GDM1 (cell line): ENCODE measurements around the gene USP11.
A peak's percentile ranks its signal among the peaks of the same experiment; 100 is the strongest.

Experiments
- DNase-seq: peaks from one replicate; lab custom pipeline; 2025; lab: John Stamatoyannopoulos, UW

USP11 gene

GRCh38 chrX:47204970-47205369 lies 27.8 kb upstream of the USP11 start:
- DNase-seq: no peak

- DNase-seq: no peak
These were observed 26.5 kb upstream of the USP11 start for GRCh38 chrX:47206316-47206715.

GRCh38 chrX:47208108-47208507 lies 24.7 kb upstream of the USP11 start:
- DNase-seq: no peak

GRCh38 chrX:47209508-47210238 lies 23.1 kb upstream of the USP11 start:
- no peak for DNase-seq

GRCh38 chrX:47210661-47211425 lies 22.0 kb upstream of the USP11 start:
- no peak for DNase-seq

- no peak for DNase-seq
These were observed 20.2 kb upstream of the USP11 start for GRCh38 chrX:47212381-47213293.

GRCh38 chrX:47214435-47215077 lies 18.3 kb upstream of the USP11 start:
- DNase-seq: no peak

GRCh38 chrX:47215291-47215900 lies 17.4 kb upstream of the USP11 start:
- no peak for DNase-seq

- no peak for DNase-seq
These were observed 16.4 kb upstream of the USP11 start for GRCh38 chrX:47216393-47216925.

GRCh38 chrX:47217121-47217851 lies 15.5 kb upstream of the USP11 start:
- DNase-seq: no peak

GRCh38 chrX:47217852-47218279 lies 14.9 kb upstream of the USP11 start:
- peak; percentile 99 for DNase-seq

GRCh38 chrX:47218280-47218919 lies 14.4 kb upstream of the USP11 start, which contains the start of gene CDK16:
Gene CDK16 (plus strand): TSS chrX:47218681. CDS start chrX:47223558, 4,877 bp downstream.
- DNase-seq: peak; percentile 78

- no peak for DNase-seq
These were observed 13.6 kb upstream of the USP11 start for GRCh38 chrX:47218920-47219815.

- no peak for DNase-seq
These were observed 11.1 kb upstream of the USP11 start for GRCh38 chrX:47221756-47222155.

GRCh38 chrX:47222751-47223350 lies 10.0 kb upstream of the USP11 start:
- no peak for DNase-seq

GRCh38 chrX:47223476-47224250 lies 9.1 kb upstream of the USP11 start:
- DNase-seq: no peak

- no peak for DNase-seq
These were observed 8.4 kb upstream of the USP11 start for GRCh38 chrX:47224266-47224895.
